ENCODE data around the gene CR1L. TPM values are rescaled to one million over a fixed set of nuclear protein-coding genes. Genes with fewer than 3 reads are reported as not detected.
"Not testable (repeated sequence)": the region's sequence is repeated elsewhere in the genome, so short reads cannot be mapped to it uniquely, and the experiment has no call there.

The CR1L gene
- total and polyA plus RNA-seq, 8 donors: 0.15 to 1.1 (median 0.73) TPM; not detected in 1

DNA sequence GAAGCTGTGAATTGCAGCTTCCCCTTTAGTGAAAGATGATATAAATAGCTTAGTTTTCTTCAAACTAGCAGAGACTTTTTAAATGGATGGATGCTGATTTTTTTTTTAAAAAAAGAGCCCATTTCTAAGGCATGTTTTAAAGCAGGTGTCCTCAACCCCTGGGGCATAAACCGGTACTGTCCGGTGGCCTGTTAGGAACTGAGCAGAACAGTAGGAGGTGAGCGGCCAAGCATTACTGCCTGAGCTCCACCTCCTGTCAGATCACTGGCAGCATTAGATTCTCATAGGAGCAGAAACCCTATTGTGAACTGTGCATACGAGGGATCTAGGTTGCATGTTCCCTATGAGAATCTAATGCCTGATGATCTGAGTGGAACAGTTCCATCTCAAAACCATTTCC lies 31.2 kb downstream of the CR1L start:
- Histone ChIP-seq H3K36me3 (no peaks in the 10 kb centered on the region), H3K27ac (no peak overlapping the region), H3K27me3 (peaks cover 5 to 21% of the 10 kb centered on the region in 2 donors), H3K4me3 (no peak overlapping the region), H3K9me3 (no peaks in the 10 kb centered on the region), H3K4me1 (no peaks in the 10 kb centered on the region)
- TF ChIP-seq, protein P1, sequence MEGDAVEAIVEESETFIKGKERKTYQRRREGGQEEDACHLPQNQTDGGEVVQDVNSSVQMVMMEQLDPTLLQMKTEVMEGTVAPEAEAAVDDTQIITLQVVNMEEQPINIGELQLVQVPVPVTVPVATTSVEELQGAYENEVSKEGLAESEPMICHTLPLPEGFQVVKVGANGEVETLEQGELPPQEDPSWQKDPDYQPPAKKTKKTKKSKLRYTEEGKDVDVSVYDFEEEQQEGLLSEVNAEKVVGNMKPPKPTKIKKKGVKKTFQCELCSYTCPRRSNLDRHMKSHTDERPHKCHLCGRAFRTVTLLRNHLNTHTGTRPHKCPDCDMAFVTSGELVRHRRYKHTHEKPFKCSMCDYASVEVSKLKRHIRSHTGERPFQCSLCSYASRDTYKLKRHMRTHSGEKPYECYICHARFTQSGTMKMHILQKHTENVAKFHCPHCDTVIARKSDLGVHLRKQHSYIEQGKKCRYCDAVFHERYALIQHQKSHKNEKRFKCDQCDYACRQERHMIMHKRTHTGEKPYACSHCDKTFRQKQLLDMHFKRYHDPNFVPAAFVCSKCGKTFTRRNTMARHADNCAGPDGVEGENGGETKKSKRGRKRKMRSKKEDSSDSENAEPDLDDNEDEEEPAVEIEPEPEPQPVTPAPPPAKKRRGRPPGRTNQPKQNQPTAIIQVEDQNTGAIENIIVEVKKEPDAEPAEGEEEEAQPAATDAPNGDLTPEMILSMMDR (IDR thresholded peaks at IDR 0.05): no peak
- ATAC-seq (no peak), DNase-seq (no peak)
- intact Hi-C loops (cut with DNase I): no loop called here

DNA sequence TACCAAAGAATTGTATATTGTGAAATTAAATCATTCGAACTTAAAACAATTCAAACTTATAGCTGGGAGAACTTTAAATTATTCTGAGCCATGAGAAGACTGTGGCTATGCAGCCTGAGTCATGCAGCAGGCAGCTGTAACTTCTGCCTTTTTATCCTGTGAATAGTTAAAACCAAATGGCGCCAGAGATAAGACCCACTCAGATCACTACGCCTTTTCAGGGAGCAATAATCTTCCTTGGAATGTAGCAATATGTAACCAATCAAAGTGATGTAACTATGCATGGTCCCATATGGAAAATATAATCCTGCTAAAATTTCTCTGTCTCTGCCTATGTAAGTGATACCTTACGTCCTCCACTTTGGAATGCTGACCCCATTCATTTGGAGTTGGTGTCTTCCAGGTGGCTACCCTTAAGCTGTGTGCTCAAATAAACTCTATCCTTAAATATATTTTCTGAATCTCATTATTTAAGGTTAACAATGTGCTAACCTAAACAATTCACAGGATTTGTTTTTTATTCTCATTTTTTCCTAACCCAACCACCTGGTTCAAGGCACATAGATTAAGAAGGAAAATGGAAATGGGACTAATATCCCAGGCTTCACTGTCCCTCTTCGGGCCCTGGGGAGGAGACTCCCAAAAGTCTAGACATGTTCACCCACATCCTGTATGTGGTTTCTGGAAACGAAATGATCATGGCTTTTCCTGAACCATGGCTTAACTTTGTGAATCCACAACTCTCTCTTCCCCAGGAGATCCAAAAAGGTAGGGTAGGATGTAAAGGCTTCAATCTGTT lies 35.9 kb downstream of the CR1L start:
- ATAC-seq; intact Hi-C loops (cut with DNase I); H3K27me3 ChIP-seq; H3K36me3 ChIP-seq; DNase-seq; H3K9me3 ChIP-seq; H3K4me3 ChIP-seq; H3K27ac ChIP-seq; H3K4me1 ChIP-seq: not testable (repeated sequence)

DNA sequence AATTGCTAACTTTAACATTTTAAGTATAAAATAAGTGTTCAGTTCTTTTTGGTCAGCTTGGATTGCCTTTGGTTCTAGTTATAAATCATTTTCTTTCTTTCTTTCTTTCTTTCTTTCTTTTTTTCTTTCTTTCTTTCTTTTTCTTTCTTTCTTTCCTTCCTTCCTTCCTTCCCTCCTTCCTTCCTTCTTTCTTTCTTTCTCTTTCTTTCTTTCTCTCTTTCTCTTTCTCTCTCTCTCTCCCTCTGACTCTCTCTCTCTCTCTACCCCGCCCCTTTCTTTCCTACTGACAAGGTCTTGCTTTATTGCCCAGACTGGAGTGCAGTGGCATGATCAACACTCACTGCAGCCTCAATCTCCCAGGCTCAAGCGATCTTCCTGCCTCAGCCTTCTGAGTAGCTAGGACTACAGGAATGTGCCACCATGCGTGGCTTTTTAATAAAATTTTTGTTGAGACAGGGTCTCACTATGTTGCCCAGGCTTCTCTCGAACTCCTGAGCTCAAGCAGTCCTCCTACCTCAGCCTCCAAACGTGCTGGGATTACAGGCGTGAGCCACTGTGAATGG lies 38.0 kb downstream of the CR1L start:
- intact Hi-C loops (cut with DNase I); ATAC-seq; H3K4me1 ChIP-seq; H3K27ac ChIP-seq; H3K9me3 ChIP-seq; H3K4me3 ChIP-seq; H3K36me3 ChIP-seq; DNase-seq; H3K27me3 ChIP-seq: not testable (repeated sequence)

DNA sequence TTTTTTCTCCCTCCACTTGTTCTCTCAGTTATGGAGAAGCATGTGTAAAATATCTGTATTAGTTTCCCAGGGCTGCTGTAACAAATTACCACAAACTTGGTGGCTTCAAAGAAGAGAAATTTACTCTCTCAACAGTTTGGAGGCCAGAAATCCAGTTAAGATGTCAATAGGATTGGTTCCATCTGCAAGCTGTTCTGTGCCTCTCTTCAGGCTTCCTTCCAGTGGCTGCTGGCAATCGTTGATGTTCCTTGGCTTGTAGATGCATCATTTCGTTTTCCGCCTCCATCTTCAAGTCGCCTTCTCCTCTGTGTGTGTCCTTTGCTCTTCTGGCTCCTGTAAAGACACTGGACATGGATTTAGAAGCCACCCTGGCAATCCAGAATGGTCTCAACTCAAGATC lies 45.6 kb downstream of the CR1L start:
- ATAC-seq; H3K4me1 ChIP-seq; DNase-seq; intact Hi-C loops (cut with DNase I); H3K27me3 ChIP-seq; H3K9me3 ChIP-seq; H3K36me3 ChIP-seq; H3K27ac ChIP-seq; H3K4me3 ChIP-seq: not testable (repeated sequence)

DNA sequence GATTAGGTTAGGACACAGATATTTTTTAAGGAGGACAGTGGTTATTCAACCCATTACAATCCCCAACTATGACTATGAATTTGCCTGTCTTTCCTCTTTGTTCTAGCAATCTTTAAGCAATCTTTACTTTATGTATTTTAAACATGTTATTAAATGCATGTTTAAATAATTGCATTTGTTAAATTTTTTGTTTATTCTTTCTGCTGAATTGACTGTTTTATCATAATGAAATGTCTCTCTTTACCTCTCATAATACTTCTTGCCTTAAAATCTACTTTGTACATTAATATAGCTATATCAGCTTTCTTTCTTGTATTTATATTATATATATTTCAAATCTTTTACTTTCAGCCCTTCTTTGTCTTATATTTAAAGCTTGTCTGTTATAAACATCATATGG lies 46.1 kb downstream of the CR1L start:
- H3K27ac ChIP-seq: no peak overlapping the region
- H3K4me1 ChIP-seq: no peaks in the 10 kb centered on the region
- intact Hi-C loops (cut with DNase I): no loop called here
- H3K4me3 ChIP-seq: no peak overlapping the region
- TF ChIP-seq, protein P1 (IDR thresholded peaks at IDR 0.05): no peak
- H3K27me3 ChIP-seq: peaks cover 0 to 3% of the 10 kb centered on the region in 2 donors
- ATAC-seq: no peak
- H3K9me3 ChIP-seq: no peaks in the 10 kb centered on the region
- no peaks in the 10 kb centered on the region for H3K36me3 ChIP-seq
- DNase-seq: no peak

DNA sequence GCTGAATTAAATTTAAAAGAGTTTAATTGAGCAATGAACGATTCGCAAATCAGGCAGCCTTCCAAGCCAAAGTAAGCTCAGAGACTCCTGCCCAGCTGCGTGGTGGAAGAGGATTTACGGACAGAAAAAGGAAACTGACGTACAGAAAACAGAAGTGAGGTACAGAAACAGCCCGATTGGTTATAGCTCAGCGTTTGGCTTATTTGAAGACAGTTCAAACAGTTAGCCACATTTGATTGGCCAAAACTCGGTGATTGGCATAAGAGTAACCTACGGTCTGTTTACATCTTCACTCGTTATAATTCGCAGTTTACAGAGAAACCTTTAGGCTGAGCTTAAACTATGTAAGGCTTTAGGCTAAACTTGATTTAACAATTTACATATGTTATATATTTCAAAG lies 46.9 kb downstream of the CR1L start:
- DNase-seq (no peak), ATAC-seq (no peak)
- intact Hi-C loops (cut with DNase I): no loop called here
- Histone ChIP-seq H3K4me3 (no peak overlapping the region), H3K27me3 (peaks cover 0 to 3% of the 10 kb centered on the region in 2 donors), H3K36me3 (no peaks in the 10 kb centered on the region), H3K4me1 (no peaks in the 10 kb centered on the region), H3K9me3 (no peaks in the 10 kb centered on the region), H3K27ac (no peak overlapping the region)
- TF ChIP-seq, protein P1 (IDR thresholded peaks at IDR 0.05): no peak

DNA sequence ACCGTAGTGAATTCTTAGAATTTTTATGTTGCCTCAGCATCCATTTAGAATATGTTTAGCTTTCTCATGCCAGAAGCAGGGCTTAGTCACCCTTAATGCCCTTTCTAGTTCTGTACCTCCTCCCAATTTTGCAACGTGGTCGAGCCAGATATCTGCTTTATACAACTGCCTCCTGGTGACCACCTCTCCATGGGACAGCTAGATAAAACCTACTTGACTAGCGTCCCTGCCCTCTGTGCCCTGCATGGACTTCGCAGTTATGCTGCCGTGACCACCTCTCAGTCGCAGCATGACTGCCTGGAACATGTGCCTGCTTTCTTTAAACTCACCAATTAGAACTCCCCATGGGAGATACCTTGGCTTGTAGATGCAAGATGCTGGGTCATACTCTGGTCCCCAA lies 47.4 kb downstream of the CR1L start:
- H3K4me3 ChIP-seq; H3K9me3 ChIP-seq; H3K36me3 ChIP-seq; H3K27me3 ChIP-seq; intact Hi-C loops (cut with DNase I); H3K27ac ChIP-seq; ATAC-seq; H3K4me1 ChIP-seq; DNase-seq: not testable (repeated sequence)

All from left lung (tissue), 10 donors.